Right lung (tissue), 10 donors: ENCODE data around the gene AVPR1B. TPM values are rescaled to one million over a fixed set of nuclear protein-coding genes. Genes with fewer than 3 reads are reported as not detected.

Source experiments
- DNase-seq, 2 donors: peaks; one replicate each; pipeline ENCODE4 v3.0.0-alpha.2; 2013
- long read RNA-seq, 8 donors: transcript quantifications; one replicate each; lab custom pipeline, GENCODE V29; 2026
- polyA plus RNA-seq, 5 donors: library from polyadenylated mRNA; unstranded; fragments of 120-200 nt; gene quantifications; one replicate each; pipeline versions ENCODE4 v1.2.1 to v1.2.3, GENCODE V29; 2013; ENCODE audit warnings: inconsistent platforms in 1 of 5, low replicate concordance in 1 of 5; ENCODE audit not compliant: insufficient read length in 5 of 5, insufficient read depth in 1 of 5

AVPR1B gene
- polyA plus RNA-seq, result under 1 TPM in 4 of 5 donors, not detected in 1; 0.08 to 0.14 (median 0.08) TPM
- long read RNA-seq, donor 1, result 0 reads
- long read RNA-seq, donor 2, result 0 reads
- long read RNA-seq, donor 3, result 0 reads
- long read RNA-seq, donor 4, result 0 reads
- long read RNA-seq, donor 5, result 0 reads
- long read RNA-seq, donor 6, result 0 reads
- long read RNA-seq, donor 7, result 0 reads
- long read RNA-seq, donor 8, result 0 reads

DNA sequence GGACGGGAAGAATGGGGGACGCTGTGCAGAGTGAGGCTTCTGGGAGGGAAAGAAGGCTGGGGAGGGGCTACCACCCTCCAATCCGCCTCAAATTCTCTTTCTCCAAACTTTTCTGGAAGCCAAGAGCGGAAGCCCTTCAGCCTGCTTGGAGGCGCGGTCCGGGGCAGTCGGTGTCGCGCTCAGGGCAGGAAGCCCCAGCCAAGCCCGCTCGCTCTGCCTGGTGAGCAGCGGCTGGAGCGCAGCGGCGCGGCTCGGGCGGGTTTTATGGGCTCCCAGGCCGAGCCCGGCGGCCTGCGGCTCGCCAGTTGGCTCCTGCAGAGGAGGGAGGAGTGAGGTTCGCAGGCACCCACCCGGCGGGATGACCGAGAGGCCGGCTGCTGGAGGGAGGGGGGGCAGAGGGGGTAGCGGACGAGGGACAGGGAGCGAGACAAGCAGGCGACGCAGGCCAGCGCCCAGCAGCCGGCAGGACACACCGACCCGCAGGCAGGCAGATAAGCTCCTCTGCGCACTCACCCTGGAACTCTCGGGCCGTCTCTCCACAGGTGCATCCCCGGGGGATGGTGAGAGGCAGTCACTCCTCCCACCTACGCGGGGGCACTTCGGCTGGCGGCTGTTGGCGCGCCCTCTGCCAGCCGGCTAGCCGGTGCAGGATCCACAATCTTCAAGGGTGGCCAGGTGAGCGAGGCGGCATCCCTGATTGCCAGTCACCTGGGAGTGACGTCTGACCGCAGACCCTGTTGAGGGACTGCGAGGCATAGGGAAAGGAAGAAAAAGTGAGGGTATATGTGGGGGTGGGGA, at the start of gene AVPR1B:
Gene AVPR1B (minus strand): TSS at position 238 of the 798 bp plus-strand sequence. CDS start 498 bp downstream, outside the sequence.
- peak in 1 of 2 donors; percentile 30 for DNase-seq

DNA sequence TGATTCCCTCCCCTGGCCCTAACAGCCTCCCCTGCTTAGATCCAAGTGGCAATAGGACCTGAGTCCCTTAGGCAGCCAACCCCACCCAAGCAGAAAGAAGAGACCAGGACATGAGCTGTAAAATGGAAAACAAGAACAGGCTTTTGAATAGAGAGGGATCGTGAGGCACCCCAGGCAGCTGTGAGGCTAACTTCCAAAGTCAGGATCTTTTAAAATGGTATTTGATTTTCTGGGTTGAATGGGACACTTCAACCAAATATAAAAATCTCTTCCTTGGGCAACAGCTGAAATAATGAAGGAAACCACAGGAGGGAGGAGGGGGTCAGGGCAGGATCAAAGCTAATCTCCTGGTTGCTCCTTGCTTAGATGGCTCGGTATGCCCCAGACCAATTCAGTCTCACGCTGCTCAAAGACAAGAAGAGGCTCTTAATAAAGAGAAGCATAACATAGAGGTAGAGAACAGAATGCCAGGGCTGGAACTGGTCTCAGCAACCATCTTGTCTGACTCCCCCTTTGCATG, 28.6 kb upstream of the AVPR1B start:
- no peak for DNase-seq

DNA sequence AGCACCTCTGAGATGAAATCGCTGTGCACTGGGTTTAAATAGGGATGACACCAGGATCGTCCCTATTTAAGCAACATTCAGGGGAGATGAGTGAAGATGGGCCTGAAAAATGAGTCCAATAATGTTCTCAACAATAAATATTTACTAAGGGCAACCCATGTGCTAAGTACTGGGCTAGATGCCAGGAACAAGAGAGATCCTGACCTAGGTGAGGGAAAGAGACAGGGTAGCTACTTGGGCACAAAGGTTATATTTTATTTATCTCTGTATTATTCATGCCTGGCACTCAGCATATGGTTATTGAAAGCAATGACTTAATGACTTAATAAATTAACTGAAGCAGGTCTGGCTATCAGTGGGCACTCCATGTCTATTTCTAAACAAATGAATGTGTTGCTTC, 27.4 kb upstream of the AVPR1B start:
- DNase-seq, result no peak

DNA sequence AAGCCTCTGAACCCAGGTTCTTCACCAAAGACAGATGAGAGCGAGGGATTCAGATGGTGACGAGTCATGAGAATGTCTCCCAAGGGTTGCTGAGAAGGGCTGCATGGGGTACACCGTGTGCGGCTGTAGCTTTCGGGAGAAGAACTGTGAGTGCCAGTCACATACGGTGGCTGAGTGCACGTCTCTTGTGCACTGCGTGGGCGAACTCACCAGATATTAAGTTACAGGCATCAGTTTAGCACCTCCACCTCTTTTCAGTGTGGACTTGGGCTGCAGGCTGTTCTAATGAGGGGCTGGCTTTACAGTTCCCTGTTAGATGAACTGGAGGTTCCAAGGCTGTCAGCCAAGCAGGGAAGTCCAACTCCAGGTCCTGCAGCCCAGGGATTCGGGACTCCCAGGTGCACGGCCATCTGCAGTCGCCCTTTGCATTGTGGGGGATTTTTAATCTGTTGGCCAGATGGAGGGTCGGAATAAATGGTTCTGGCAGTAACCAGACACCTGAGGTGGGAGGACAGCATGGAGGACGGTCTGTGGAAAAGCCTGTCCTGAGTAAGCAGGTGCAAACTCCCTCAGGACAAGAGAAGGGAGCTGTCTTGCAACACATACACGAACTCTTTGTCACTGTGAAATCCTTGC, 26.5 kb upstream of the AVPR1B start:
- DNase-seq, result no peak

GRCh38 chr1:206142770-206143169, 25.6 kb upstream of the AVPR1B start:
- DNase-seq, result no peak

GRCh38 chr1:206142011-206142410, 24.8 kb upstream of the AVPR1B start:
- no peak for DNase-seq

DNA sequence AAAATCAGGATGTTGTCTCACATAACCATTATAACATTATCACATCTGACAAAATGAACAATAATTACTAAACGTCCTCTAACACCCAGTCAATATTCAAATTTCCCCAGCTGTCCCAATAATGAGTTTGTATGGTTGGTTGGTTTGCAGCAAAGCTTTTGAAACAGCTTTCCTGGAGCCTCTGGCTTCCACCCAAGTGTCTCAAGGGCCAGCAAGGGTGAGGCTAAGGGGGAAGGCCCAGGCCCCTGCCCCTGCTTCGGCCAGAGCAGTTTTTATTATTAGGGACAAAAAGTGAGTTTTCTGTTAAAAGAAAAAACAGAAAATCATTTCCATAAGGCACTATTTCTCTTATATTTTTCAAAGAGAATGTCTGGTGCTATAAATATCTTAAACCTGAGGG, 19.1 kb upstream of the AVPR1B start:
- no peak for DNase-seq

DNA sequence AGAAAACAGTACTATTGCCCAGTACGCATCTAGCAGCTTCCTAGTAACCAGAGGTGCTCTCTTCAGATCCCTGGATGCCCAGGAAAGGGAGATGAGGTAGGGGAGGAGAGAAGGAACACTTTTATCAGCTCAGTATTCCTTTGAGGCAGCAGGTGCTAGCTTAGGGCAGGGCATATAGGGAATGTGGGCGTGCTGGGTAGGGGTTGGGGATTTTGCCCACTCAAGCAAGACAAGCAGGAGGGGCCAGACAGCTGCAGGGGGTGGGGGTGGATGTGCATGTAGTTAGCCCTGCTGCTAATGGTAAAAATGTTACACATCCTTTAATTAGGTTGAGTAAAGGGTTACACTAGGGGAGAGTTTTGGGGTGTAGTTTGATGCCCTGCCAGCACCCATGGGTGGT, 18.1 kb upstream of the AVPR1B start:
- no peak for DNase-seq

DNA sequence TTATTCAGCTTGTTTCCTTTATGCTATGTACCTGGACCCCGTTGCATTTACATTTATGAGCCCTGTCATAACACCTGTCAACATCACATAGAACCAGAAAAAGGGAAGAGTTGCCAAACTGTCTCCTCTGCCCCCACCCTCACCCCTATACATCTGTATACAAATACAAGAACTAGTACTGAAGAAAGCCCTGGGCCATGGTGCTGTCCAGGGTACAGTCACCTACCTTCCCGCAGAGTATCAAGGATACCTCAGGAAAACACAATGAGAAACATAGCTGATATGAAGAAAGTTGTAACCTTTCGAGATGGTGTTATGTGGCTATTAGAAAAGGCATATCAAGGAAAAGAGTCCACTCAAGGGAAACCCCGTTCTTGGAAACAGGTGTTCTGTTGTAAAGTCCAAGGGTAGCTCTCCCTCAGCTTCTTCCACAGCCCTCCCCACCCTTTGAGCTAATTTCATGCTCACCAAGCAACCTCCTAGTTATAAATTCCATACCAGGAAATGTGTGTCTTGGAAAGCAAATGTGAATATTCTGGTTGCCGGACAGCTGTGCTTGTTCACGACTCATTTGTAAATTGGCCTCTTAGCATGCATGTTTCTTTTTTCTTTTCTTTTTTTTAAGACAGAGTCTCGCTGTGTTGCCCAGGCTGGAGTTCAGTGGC, 16.7 kb upstream of the AVPR1B start:
- DNase-seq, result no peak

GRCh38 chr1:206131037-206131436, 13.8 kb upstream of the AVPR1B start:
- DNase-seq, result no peak

- DNase-seq, result no peak
Measured at GRCh38 chr1:206128196-206128595, 11.0 kb upstream of the AVPR1B start.

GRCh38 chr1:206127336-206127735, 10.1 kb upstream of the AVPR1B start:
- no peak for DNase-seq

DNA sequence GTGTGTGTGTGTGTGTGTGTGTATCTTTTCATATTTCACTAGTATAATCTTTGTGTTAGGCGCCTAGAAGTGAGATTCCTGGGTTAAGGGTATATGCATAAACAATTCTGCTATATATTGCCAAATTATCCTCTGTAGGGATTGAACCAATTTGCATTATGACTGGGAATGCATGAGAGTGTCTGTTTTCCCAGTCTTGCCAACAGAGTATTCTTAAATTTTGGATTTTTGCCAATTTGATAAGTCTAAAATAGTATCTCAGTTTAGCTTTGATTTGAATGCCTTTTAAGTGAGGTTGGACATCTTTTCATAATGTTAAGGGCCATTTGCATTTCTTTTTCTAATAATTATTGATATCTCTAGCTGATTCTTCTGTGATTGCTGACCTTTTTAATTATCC, 8.2 kb upstream of the AVPR1B start:
- DNase-seq, result no peak

DNA sequence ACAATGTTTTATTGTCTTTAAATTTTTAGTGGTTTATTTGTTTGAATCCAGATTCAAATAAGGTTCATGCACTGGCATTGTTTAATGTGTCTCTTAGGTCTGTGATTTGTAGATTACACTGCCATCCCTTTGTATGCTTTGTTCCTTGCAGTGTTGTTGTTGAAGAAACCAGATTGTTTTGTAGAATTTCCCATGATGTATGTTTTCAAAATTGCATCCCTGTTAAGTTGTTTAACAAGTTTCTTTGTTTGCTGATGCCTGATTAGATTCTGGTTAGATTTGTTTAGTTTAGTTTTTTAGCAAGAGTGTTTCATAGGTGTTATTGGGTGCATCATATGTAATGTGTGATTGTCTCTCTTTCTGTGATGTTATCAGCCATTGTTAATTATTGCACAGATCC, 5.5 kb upstream of the AVPR1B start:
- DNase-seq, result no peak

DNA sequence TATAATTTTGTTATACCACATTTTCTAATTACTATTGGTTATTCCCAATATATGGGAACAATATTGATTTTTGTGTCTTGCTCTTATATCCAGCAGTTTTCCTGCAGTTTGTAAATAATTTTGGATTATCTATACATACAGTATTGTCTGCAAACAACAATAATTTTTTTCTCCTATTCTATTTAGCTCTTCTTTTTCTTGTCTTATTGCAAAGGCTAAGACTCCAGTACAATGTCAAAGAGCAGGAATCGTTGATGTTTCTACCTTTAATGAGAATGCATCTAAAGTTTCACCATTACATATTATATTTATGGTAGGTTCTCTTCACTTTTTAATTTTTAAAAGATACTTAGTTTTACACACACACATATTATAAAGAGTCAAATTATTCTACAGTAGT, 4.1 kb upstream of the AVPR1B start:
- DNase-seq, result no peak

DNA sequence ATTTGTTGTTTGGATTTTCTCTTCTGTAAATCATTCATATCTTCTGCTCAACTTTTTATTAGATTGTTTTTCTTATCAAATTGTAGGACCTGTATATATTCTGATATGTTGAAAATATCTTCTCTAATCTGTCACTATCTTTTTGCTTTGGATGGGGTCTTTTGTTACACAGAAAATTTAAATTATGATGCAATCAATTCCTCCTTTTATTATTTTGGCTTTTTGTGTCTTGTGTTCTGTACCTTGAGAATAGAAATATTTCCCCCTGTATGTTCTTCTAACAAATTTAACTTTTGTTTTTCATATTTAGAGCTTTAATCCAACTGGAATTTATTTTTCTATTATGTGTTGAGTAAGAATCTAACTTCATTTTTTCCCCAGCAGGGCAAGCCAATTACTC, 3.2 kb upstream of the AVPR1B start:
- no peak for DNase-seq

DNA sequence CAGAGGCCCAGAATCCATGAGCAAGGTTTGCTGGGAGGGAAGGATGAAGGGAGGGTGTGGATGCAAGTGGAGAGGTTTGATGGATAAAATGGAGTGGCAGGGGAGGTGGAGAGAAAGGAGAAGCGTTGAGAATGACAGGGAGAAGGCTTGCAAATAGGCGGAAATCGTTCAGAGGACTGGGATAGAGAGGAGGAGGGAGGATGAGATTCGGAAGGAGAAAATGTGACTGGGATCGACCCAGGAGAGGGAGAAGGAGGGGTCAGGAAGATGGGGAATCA, 376 bp downstream of the AVPR1B start:
- no peak for DNase-seq

- no peak for DNase-seq
Measured at GRCh38 chr1:206116191-206116872, 856 bp downstream of the AVPR1B start.

DNA sequence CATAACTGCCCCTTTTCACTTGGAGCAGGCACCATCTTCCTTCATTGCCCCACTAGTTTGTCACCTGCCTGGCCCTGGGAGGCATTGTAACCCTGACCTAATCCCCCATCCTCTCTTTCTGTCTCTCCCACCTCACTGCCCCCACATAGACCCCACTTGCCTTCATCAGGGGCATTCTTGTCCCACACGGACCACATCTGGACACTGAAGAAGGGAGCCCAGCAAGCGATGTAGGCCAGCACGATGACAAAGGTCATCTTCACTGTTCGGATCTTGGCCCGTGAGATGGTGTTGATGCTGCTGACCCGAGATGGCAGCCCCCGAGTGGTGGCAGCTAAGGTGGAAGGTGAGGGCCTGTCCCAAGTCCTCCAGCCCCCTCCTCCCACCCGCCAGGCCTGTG, 1.4 kb downstream of the AVPR1B start:
- DNase-seq, result no peak

DNA sequence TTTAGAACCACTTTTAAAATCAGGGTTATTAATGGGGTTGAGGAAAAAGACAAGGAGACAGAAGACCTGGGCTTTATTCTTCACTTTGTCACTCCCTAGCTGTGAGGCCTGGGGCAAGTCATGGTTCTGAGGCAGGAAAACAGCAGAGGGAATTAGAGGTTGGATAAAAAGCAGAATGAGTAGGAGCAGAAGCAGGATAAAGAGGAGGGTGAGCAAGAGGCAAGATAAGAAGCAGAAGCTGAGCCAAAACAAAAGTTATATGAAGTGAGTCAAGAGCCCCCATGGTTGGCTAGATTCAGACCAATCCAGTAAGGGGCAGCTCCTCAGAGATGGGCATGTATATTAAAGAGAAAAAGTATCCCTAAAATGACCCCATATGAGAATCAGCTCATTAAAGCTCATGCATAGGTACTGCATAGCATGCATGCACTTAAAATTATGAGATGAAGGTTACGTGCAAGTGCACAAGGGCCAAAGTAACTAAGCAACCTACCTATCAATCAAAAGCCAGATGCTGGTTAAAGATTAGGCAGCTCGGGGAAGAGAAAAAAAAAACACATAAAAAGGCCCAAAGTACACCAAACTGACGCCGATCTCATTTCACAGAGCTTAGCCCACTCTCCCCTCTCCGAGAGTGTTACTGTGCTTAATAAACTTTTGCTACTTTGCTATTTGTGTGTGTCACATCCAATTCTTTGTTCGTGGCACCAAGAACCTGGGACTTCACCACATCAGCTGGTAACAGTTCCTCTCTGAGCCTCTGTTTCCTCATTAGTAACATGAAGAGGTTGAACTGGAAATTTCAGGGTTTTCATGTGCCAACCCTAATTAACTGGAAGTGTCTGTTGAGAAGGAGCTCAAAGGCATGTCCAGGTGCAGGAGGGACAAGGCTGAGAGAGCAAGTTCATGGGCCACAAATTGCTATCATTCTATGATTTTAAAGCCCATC, 2.2 kb downstream of the AVPR1B start:
- no peak for DNase-seq
